PC-9 (cell line): ENCODE results near the gene SCAPER. TPM values are rescaled to one million over a fixed set of nuclear protein-coding genes. Genes with fewer than 3 reads are reported as not detected.

Experiments used
- BruUV-seq: library from RNA; stranded (reverse); fragments of 400-500 nt; replicated peaks from 2 replicates; lab custom pipeline; 2021; lab: Mats Ljungman, UMichigan
- CTCF ChIA-PET: fragments of 300-600 bp; sonication (Branson Sonifier 250); formaldehyde crosslinking; loops from one replicate; lab custom pipeline; 2022; ENCODE audit warnings: antibody characterized with exemption; lab: Charles Lee
- POLR2A ChIA-PET: fragments of 300-600 bp; sonication (Branson Sonifier 250); formaldehyde crosslinking; loops from one replicate; lab custom pipeline; 2022; ENCODE audit warnings: antibody characterized with exemption; ENCODE audit not compliant: unreplicated experiment; lab: Charles Lee
- DNase-seq, 2 experiments: peaks; one replicate each; pipeline versions ENCODE4 v3.0.0 to v3.0.0-alpha.2; 2015 to 2022; ENCODE audit warnings: mixed read lengths in 1 of 2
- H2AFZ ChIP-seq: fragments of 200-600 bp; sonication (generic); 2 replicates; pipeline ENCODE4 v1.8.1; 2017; ENCODE audit warnings: antibody characterized with exemption
- H3F3A ChIP-seq: fragments of 200-600 bp; sonication (generic); 2 replicates; pipeline ENCODE4 v1.8.1; 2017; ENCODE audit warnings: antibody characterized with exemption, mild to moderate bottlenecking, low read depth; ENCODE audit not compliant: insufficient read depth
- H3K27ac ChIP-seq: fragments of 200-600 bp; sonication (generic); 2 replicates; pipeline ENCODE4 v1.6.1; 2016; ENCODE audit warnings: mixed run types
- H3K27me3 ChIP-seq: fragments of 200-600 bp; sonication (generic); 2 replicates; pipeline ENCODE4 v1.6.1; 2016; ENCODE audit warnings: low read depth, mixed run types; ENCODE audit not compliant: insufficient read depth
- H3K36me3 ChIP-seq: fragments of 200-600 bp; sonication (generic); 2 replicates; pipeline ENCODE4 v1.6.1; 2016; ENCODE audit warnings: low read depth, mixed run types
- H3K4me1 ChIP-seq: fragments of 200-600 bp; sonication (generic); replicated peaks from 2 replicates; pipeline ENCODE4 v1.6.1; 2016; ENCODE audit warnings: mixed run types; ENCODE audit not compliant: insufficient read depth
- H3K4me2 ChIP-seq: fragments of 200-600 bp; sonication (generic); 2 replicates; pipeline ENCODE4 v1.6.1; 2017; ENCODE audit warnings: mixed run types
- H3K4me3 ChIP-seq: fragments of 200-600 bp; sonication (generic); 2 replicates; pipeline ENCODE4 v1.6.1; 2016; ENCODE audit warnings: mixed run types
- H3K79me2 ChIP-seq: fragments of 200-600 bp; sonication (generic); 2 replicates; pipeline ENCODE4 v1.6.1; 2017; ENCODE audit warnings: low read depth, mixed run types
- H3K9me2 ChIP-seq: fragments of 200-600 bp; sonication (generic); 2 replicates; pipeline ENCODE4 v1.8.1; 2017; ENCODE audit warnings: mild to moderate bottlenecking; ENCODE audit not compliant: insufficient read depth
- H3K9me3 ChIP-seq: fragments of 200-600 bp; sonication (generic); 2 replicates; pipeline ENCODE4 v1.8.1; 2016; ENCODE audit warnings: low read depth; ENCODE audit not compliant: insufficient read depth
- H4K20me1 ChIP-seq: fragments of 200-600 bp; sonication (generic); 2 replicates; pipeline ENCODE4 v1.8.1; 2017; ENCODE audit not compliant: insufficient read depth
- EZH2 ChIP-seq: fragments of 200-600 bp; sonication (generic); IDR thresholded peaks from 2 replicates; pipeline ENCODE4 v1.8.0; 2017; ENCODE audit warnings: antibody characterized with exemption, low read depth
- intact Hi-C: fragments of 100-400 bp; cut with micrococcal nuclease; formaldehyde crosslinking; loops from one replicate; pipeline ENCODE4 v1.10.0; 2022; ENCODE audit not compliant: unreplicated experiment
- total RNA-seq: library from RNA; stranded (reverse); gene quantifications from 2 replicates; pipeline ENCODE4 v1.2.3, GENCODE V29; 2021
- TF ChIP-seq, protein P1 (sequence below): fragments of 200-600 bp; sonication (generic); conservative IDR thresholded peaks from 2 replicates; pipeline ENCODE4 v1.6.1; 2017; ENCODE audit warnings: mixed run types, antibody characterized with exemption, mild to moderate bottlenecking, moderate library complexity

Gene SCAPER
- total RNA-seq, 1 experiment from 2014 or later = 18.7 TPM

- peaks cover 13% of the 10 kb centered on the region for H4K20me1 ChIP-seq
- H3K4me3 ChIP-seq = peak overlapping the region; percentile 35; the same call in 1 of the 2 replicates
- no peaks in the 10 kb centered on the region for H3K9me2 ChIP-seq
- no peaks in the 10 kb centered on the region for H3K27me3 ChIP-seq
- H2AFZ ChIP-seq = peak overlapping the region; percentile 57
- peaks cover 55% of the 10 kb centered on the region for H3K4me1 ChIP-seq
- no TSS peak for BruUV-seq
- H3K79me2 ChIP-seq = peaks cover 35% of the 10 kb centered on the region
- CTCF ChIA-PET = interaction anchor here (0.5 to 0.6 kb wide), 2 partner anchors 16 to 21 kb away, joined by 3 read pairs; no protein-coding TSS in a partner anchor
- no peaks in the 10 kb centered on the region for H3K9me3 ChIP-seq
- peak overlapping the region; percentile 98 for H3K27ac ChIP-seq
- TF ChIP-seq, protein P1, sequence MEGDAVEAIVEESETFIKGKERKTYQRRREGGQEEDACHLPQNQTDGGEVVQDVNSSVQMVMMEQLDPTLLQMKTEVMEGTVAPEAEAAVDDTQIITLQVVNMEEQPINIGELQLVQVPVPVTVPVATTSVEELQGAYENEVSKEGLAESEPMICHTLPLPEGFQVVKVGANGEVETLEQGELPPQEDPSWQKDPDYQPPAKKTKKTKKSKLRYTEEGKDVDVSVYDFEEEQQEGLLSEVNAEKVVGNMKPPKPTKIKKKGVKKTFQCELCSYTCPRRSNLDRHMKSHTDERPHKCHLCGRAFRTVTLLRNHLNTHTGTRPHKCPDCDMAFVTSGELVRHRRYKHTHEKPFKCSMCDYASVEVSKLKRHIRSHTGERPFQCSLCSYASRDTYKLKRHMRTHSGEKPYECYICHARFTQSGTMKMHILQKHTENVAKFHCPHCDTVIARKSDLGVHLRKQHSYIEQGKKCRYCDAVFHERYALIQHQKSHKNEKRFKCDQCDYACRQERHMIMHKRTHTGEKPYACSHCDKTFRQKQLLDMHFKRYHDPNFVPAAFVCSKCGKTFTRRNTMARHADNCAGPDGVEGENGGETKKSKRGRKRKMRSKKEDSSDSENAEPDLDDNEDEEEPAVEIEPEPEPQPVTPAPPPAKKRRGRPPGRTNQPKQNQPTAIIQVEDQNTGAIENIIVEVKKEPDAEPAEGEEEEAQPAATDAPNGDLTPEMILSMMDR = no peak
- no peak for TF ChIP-seq EZH2
- DNase-seq = peak; percentile 60 to 97
- peaks cover 35% of the 10 kb centered on the region for H3F3A ChIP-seq
- POLR2A ChIA-PET = interaction anchor here (0.5 to 0.7 kb wide), 3 partner anchors 33 to 721 kb away, joined by 3 to 4 read pairs (median 3); no protein-coding TSS in a partner anchor
- H3K4me2 ChIP-seq = peak overlapping the region; percentile 99
- peaks cover 8% of the 10 kb centered on the region; the same call in 1 of the 2 replicates for H3K36me3 ChIP-seq
- intact Hi-C loops = loop anchor here (2.0 to 5.0 kb wide), 2 partner anchors 14 to 35 kb away; no protein-coding TSS in a partner anchor
These were observed 592.5 kb downstream of the SCAPER start for GRCh38 chr15:76312540-76313174.

DNA sequence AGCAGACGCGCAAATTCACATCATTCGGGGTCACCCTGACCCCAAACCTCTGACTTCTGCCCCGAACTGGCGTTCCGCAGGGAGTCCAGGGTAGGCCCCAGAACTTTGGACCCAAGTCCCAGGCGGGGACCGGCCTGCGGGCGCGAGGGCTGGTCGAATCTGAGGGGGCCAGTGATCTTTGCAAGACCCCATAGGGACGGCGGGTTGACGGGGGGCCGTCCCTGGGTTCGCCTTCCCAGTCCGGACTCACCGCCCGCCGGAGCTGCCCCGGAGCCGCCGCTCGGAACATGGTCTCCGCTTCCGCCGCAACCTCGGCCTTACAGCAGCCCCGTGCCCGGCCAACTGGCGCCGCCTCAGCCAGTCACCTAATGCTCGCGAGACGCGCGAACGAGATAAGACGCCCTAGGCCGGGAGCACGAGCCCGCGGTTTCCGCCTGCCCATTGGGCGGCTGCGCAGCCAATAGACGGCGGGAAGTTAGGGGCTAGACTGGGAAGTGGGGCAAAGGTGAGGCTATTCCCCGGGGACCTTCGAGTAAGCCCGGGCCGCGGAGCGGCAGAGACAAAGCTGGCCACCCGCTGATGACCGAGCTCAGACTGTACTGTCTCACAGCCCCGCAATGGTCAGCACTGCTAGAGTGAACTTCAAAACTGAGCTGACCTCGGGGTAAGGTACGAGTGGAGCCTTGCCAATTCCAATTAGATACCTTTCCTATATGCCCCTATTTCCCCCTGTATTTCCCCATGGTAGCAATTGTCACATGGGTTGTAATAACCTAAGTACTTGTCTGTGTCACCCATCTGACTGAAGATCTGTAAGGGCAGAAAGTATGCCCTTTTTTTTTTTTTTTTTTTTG lies 593.8 kb downstream of the SCAPER start, which contains the start of gene ETFA:
Gene ETFA, minus strand, starts transcription at position 370 of the 854 bp plus-strand sequence. Its CDS starts 81 bp downstream, at position 289.
- ChIA-PET CTCF (interaction anchor here (0.6 to 0.8 kb wide), 2 partner anchors 19 to 112 kb away, joined by 3 to 4 read pairs; no protein-coding TSS in a partner anchor), POLR2A (no interaction called here)
- peaks cover 16% of the 10 kb centered on the region; the same call in 1 of the 2 replicates for H3K36me3 ChIP-seq
- peak within 1 kb of the TSS; percentile 99 for H3K4me2 ChIP-seq
- peaks cover 48% of the 10 kb centered on the region for H3K79me2 ChIP-seq
- DNase-seq = peak; percentile 91 to 94
- TF ChIP-seq, protein P1 = no peak
- no peak for TF ChIP-seq EZH2
- peaks cover 35% of the 10 kb centered on the region for H3F3A ChIP-seq
- no peaks in the 10 kb centered on the region for H3K27me3 ChIP-seq
- H3K9me2 ChIP-seq = no peaks in the 10 kb centered on the region
- peaks cover 21% of the 10 kb centered on the region for H4K20me1 ChIP-seq
- peak within 1 kb of the TSS; percentile 98 for H3K27ac ChIP-seq
- H3K4me3 ChIP-seq = peak within 1 kb of the TSS; percentile 94
- H3K4me1 ChIP-seq = peaks cover 62% of the 10 kb centered on the region
- BruUV-seq = no TSS peak
- H2AFZ ChIP-seq = peak within 1 kb of the TSS; percentile 83
- intact Hi-C loops = loop anchor here (5.0 kb wide), 1 partner anchor 36 kb away; no protein-coding TSS in a partner anchor
- no peaks in the 10 kb centered on the region for H3K9me3 ChIP-seq
